ENCODE results near the gene TMEM126B. TPM values are rescaled to one million over a fixed set of nuclear protein-coding genes. Genes with fewer than 3 reads are reported as not detected.

TMEM126B gene
- total RNA-seq, 2 experiments from 2014 or later: 47.4 to 61.1 TPM

- Histone ChIP-seq H3K4me1 (ENCODE audit: insufficient read depth, low read length, poor library complexity, severe bottlenecking) (peaks cover 35% of the 10 kb centered on the region), H3K27ac (ENCODE audit: low read depth, low read length, poor library complexity, severe bottlenecking) (peak overlapping the region; percentile 86), H3K36me3 (ENCODE audit: insufficient read depth, low read length) (peaks cover 57% of the 10 kb centered on the region), H3K9me2 (ENCODE audit: insufficient read depth, low read length) (no peaks in the 10 kb centered on the region), H3K4me2 (ENCODE audit: low read length) (peak overlapping the region; percentile 89), H3K4me3 (ENCODE audit: low read depth, low read length, poor library complexity, severe bottlenecking) (peak overlapping the region; percentile 93), H3K79me2 (ENCODE audit: insufficient read depth, low read depth, low read length) (peaks cover 66% of the 10 kb centered on the region), H4K20me1 (ENCODE audit: insufficient read depth, low read length) (peaks cover 52% of the 10 kb centered on the region), H2AFZ (ENCODE audit: low read length) (no peak overlapping the region), H3K9me3 (ENCODE audit: low read length) (no peaks in the 10 kb centered on the region)
- peak; percentile 26 for DNase-seq (ENCODE audit: low spot score)
- CTCF ChIA-PET (ENCODE audit: unreplicated experiment): interaction anchor here (1.0 kb wide), 1 partner anchor 16 kb away, joined by 4 read pairs; the partner anchor contains the start of gene TMEM126A
- POLR2A ChIA-PET: interaction anchor here (0.6 to 2.5 kb wide), 7 partner anchors 13 to 535 kb away, joined by 3 to 12 read pairs (median 4); partner anchors contain the start of genes TMEM126A and TMEM126B
- TSS peak; percentile 44 for BruUV-seq (replicated peaks)
- intact Hi-C loops (cut with micrococcal nuclease; ENCODE audit: unreplicated experiment): loop anchor here (1.0 to 5.0 kb wide), 3 partner anchors 15 to 404 kb away; partner anchors contain the start of gene PICALM
- no peak for TF ChIP-seq CTCF (conservative IDR thresholded peaks at IDR 0.05; ENCODE audit: low read length)
- TF ChIP-seq EZH2phosphoT487 (IDR thresholded peaks at IDR 0.05; ENCODE audit: borderline replicate concordance, low read depth, low read length): no peak
These were observed 34.8 kb downstream of the TMEM126B start for GRCh38 chr11:85663080-85663752.

GRCh38 chr11:85663753-85664614 lies 35.6 kb downstream of the TMEM126B start:
- peaks cover 47% of the 10 kb centered on the region for H4K20me1 ChIP-seq (ENCODE audit: insufficient read depth, low read length)
- peak overlapping the region; percentile 86 for H3K27ac ChIP-seq (ENCODE audit: low read depth, low read length, poor library complexity, severe bottlenecking)
- H3K36me3 ChIP-seq (ENCODE audit: insufficient read depth, low read length): peaks cover 49% of the 10 kb centered on the region
- ChIA-PET CTCF (ENCODE audit: unreplicated experiment) (interaction anchor here (1.0 kb wide), 1 partner anchor 17 kb away, joined by 4 read pairs; the partner anchor contains the start of gene TMEM126A), POLR2A (interaction anchor here (0.6 to 2.5 kb wide), 6 partner anchors 14 to 45 kb away, joined by 3 to 12 read pairs (median 4); partner anchors contain the start of genes TMEM126A and TMEM126B)
- H3K4me1 ChIP-seq (ENCODE audit: insufficient read depth, low read length, poor library complexity, severe bottlenecking): peaks cover 35% of the 10 kb centered on the region
- peak; percentile 84 for DNase-seq (ENCODE audit: low spot score)
- TF ChIP-seq CTCF (conservative IDR thresholded peaks at IDR 0.05; ENCODE audit: low read length) (peak; percentile 75), EZH2phosphoT487 (IDR thresholded peaks at IDR 0.05; ENCODE audit: borderline replicate concordance, low read depth, low read length) (no peak)
- peak overlapping the region; percentile 93 for H3K4me3 ChIP-seq (ENCODE audit: low read depth, low read length, poor library complexity, severe bottlenecking)
- BruUV-seq (replicated peaks): no TSS peak
- intact Hi-C loops (cut with micrococcal nuclease; ENCODE audit: unreplicated experiment): loop anchor here (1.0 to 5.0 kb wide), 6 partner anchors 16 to 639 kb away; partner anchors contain the start of genes EED, HIKESHI, PICALM and TMEM126B
- H3K9me3 ChIP-seq (ENCODE audit: low read length): no peaks in the 10 kb centered on the region
- H3K9me2 ChIP-seq (ENCODE audit: insufficient read depth, low read length): no peaks in the 10 kb centered on the region
- H2AFZ ChIP-seq (ENCODE audit: low read length): peak overlapping the region; percentile 27; the same call in 1 of the 2 replicates
- peak overlapping the region; percentile 89 for H3K4me2 ChIP-seq (ENCODE audit: low read length)
- H3K79me2 ChIP-seq (ENCODE audit: insufficient read depth, low read depth, low read length): peaks cover 58% of the 10 kb centered on the region

Measured in OCI-LY7 (cell line).